Ascending aorta (tissue), 2 donors: ENCODE data around the gene MSANTD3. TPM values are rescaled to one million over a fixed set of nuclear protein-coding genes. Genes with fewer than 3 reads are reported as not detected.
"Not testable (repeated sequence)": the region's sequence is repeated elsewhere in the genome, so short reads cannot be mapped to it uniquely, and the experiment has no call there.

Experiments used
- DNase-seq, 2 donors: peaks; one replicate each; pipeline ENCODE4 v3.0.0-alpha.2; 2019; ENCODE audit warnings: low spot score in 2 of 2
- H3K27ac ChIP-seq, 2 donors: fragments of 200-600 bp; sonication (generic); one replicate each; pipeline ENCODE4 v1.5.1; 2016 to 2017; ENCODE audit warnings: mild to moderate bottlenecking in 1 of 2
- H3K27me3 ChIP-seq: fragments of 200-600 bp; sonication (generic); one replicate; pipeline ENCODE4 v1.5.1; 2017
- H3K36me3 ChIP-seq, 2 donors: fragments of 200-600 bp; sonication (generic); one replicate each; pipeline ENCODE4 v1.5.1; 2016
- H3K4me1 ChIP-seq, 2 donors: fragments of 200-600 bp; sonication (generic); one replicate each; pipeline ENCODE4 v1.5.1; 2016 to 2017; ENCODE audit warnings: mild to moderate bottlenecking in 1 of 2
- H3K4me3 ChIP-seq, 2 donors: fragments of 200-600 bp; sonication (generic); one replicate each; pipeline ENCODE4 v1.5.1; 2016 to 2017; ENCODE audit warnings: mild to moderate bottlenecking in 1 of 2
- H3K9me3 ChIP-seq, 2 donors: fragments of 200-600 bp; sonication (generic); one replicate each; pipeline ENCODE4 v1.5.1; 2016
- CTCF ChIP-seq, 3 experiments: fragments of 200-600 bp in 2 of 3; fragments of 450-650 bp in 1 of 3; sonication (generic) in 2 of 3; IDR thresholded peaks; one replicate each; pipeline ENCODE4 v1.5.1; 2016 to 2019; ENCODE audit warnings: antibody characterized with exemption in 3 of 3, mild to moderate bottlenecking in 1 of 3, moderate library complexity in 1 of 3
- intact Hi-C: fragments of 100-400 bp; cut with DNase I; formaldehyde crosslinking; loops from one replicate; pipeline ENCODE4 v1.15.1; 2023
- total RNA-seq: library from RNA; depleted of rRNA; stranded (reverse); fragments of >200 nt; gene quantifications from one replicate; pipeline ENCODE4 v1.1.0, GENCODE V29; 2016

MSANTD3 gene
- total RNA-seq, result 2.8 TPM

GRCh38 chr9:100426530-100427365 is at the start of gene MSANTD3:
TSS of gene MSANTD3 (plus strand) at chr9:100427143. CDS start at chr9:100441939, 14,796 bp downstream.
- H3K36me3 ChIP-seq, result no peaks in the 10 kb centered on the region
- H3K27me3 ChIP-seq, result no peaks in the 10 kb centered on the region
- peak within 1 kb of the TSS; percentile 89 to 94 for H3K27ac ChIP-seq
- H3K4me1 ChIP-seq, result peaks cover 0 to 26% of the 10 kb centered on the region in 2 donors
- peak within 1 kb of the TSS; percentile 91 to 99 for H3K4me3 ChIP-seq
- H3K9me3 ChIP-seq, result no peaks in the 10 kb centered on the region
- peak in 1 of 2 donors; percentile 78 for DNase-seq
- intact Hi-C loops, result loop anchor here (1.0 to 5.0 kb wide), 6 partner anchors 15 to 1629 kb away; partner anchors contain the start of genes ANKS6, ERP44, INVS and MRPL50
- peak in 1 of 3 experiments; percentile 60 for TF ChIP-seq CTCF (IDR thresholded peaks at IDR 0.05)

DNA sequence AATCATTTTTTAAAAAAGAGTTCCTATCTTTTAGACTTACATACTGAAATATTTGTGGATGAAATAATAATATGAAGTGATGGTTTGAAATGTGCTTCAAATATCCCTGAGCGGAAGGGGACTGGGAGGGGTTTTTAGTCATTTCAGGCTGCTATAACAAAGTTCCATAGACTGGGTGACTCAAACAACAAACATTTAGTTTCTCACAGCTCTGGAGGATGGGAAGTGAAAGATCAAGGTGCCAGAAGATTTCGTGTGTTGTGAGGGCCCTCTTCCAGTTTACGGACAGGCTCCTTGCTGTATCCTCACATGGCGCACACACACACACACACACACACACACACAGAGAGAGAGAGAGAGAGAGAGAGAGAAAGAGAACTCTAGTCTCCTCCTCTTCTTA is 47.1 kb upstream of the MSANTD3 start:
- no peak overlapping the region for H3K4me3 ChIP-seq
- no peaks in the 10 kb centered on the region for H3K36me3 ChIP-seq
- H3K27me3 ChIP-seq, result no peaks in the 10 kb centered on the region
- H3K27ac ChIP-seq, result no peak overlapping the region
- no peak for DNase-seq
- no peak for TF ChIP-seq CTCF (IDR thresholded peaks at IDR 0.05)
- intact Hi-C loops, result no loop called here
- H3K9me3 ChIP-seq, result no peaks in the 10 kb centered on the region
- no peaks in the 10 kb centered on the region for H3K4me1 ChIP-seq

GRCh38 chr9:100392989-100393388 is 34.0 kb upstream of the MSANTD3 start:
- H3K4me3 ChIP-seq, intact Hi-C loops, DNase-seq, H3K4me1 ChIP-seq, H3K9me3 ChIP-seq, H3K27ac ChIP-seq, H3K36me3 ChIP-seq, H3K27me3 ChIP-seq: not testable (repeated sequence)

GRCh38 chr9:100394032-100394695 is 32.8 kb upstream of the MSANTD3 start:
- Histone ChIP-seq H3K36me3 (peaks cover 0 to 3% of the 10 kb centered on the region in 2 donors), H3K9me3 (no peaks in the 10 kb centered on the region), H3K4me3 (no peak overlapping the region), H3K4me1 (no peaks in the 10 kb centered on the region), H3K27me3 (no peaks in the 10 kb centered on the region), H3K27ac (no peak overlapping the region)
- intact Hi-C loops, result no loop called here
- no peak for TF ChIP-seq CTCF (IDR thresholded peaks at IDR 0.05)
- DNase-seq, result no peak

GRCh38 chr9:100394816-100395215 is 32.1 kb upstream of the MSANTD3 start:
- DNase-seq, result no peak
- H3K9me3 ChIP-seq, result no peaks in the 10 kb centered on the region
- no peak overlapping the region for H3K4me3 ChIP-seq
- intact Hi-C loops, result no loop called here
- peaks cover 0 to 3% of the 10 kb centered on the region in 2 donors for H3K36me3 ChIP-seq
- H3K4me1 ChIP-seq, result no peaks in the 10 kb centered on the region
- H3K27me3 ChIP-seq, result no peaks in the 10 kb centered on the region
- no peak for TF ChIP-seq CTCF (IDR thresholded peaks at IDR 0.05)
- no peak overlapping the region for H3K27ac ChIP-seq

DNA sequence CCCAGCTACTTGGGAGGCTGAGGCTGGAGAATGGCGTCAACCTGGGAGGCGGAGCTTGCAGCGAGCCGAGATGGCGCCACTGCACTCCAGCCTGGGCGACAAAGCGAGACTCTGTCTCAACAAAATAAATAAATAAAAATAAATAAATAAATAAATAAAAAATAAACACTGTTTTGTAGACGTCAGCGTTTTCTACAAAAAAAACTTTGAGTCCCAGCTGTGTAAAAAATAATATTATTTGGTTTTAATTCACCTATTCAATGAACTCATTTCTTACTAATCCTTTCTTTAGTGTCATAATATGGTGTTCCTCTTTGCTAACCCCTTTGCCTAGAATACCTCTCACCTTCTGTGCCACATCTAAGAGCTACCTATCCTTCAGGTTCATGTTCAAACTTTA is 30.2 kb upstream of the MSANTD3 start:
- Histone ChIP-seq H3K4me3 (no peak overlapping the region), H3K9me3 (no peaks in the 10 kb centered on the region), H3K27me3 (no peaks in the 10 kb centered on the region), H3K36me3 (peaks cover 0 to 3% of the 10 kb centered on the region in 2 donors), H3K27ac (no peak overlapping the region), H3K4me1 (no peaks in the 10 kb centered on the region)
- TF ChIP-seq CTCF (IDR thresholded peaks at IDR 0.05), result no peak
- intact Hi-C loops, result no loop called here
- DNase-seq, result no peak
